Astrocyte (in vitro differentiated cells and primary cell): Measurements from ENCODE around the gene DNAJC16. TPM values are rescaled to one million over a fixed set of nuclear protein-coding genes. Genes with fewer than 3 reads are reported as not detected.
"Not testable (repeated sequence)": the region's sequence is repeated elsewhere in the genome, so short reads cannot be mapped to it uniquely, and the experiment has no call there.

Experiments used
- DNase-seq: peaks from one replicate; pipeline ENCODE4 v3.0.0-alpha.2; 2010; ENCODE audit warnings: low read depth
- FAIRE-seq: peaks from 2 replicates; lab custom pipeline; 2011; peaks lifted over from hg19 to GRCh38; lab: Jason Lieb, UNC
- H2AFZ ChIP-seq: 2 replicates; pipeline ENCODE4 v1.6.0; 2012; ENCODE audit warnings: low read depth, low read length, inconsistent platforms
- H3K27ac ChIP-seq: 2 replicates; pipeline ENCODE4 v1.5.1; 2011; ENCODE audit warnings: low read depth, low read length, inconsistent platforms
- H3K27me3 ChIP-seq: 2 replicates; pipeline ENCODE4 v1.6.0; 2011; ENCODE audit warnings: low read length, inconsistent platforms; ENCODE audit not compliant: insufficient read depth
- H3K36me3 ChIP-seq: 2 replicates; pipeline ENCODE4 v1.5.1; 2011; ENCODE audit warnings: low read length, inconsistent platforms; ENCODE audit not compliant: insufficient read depth
- H3K4me1 ChIP-seq: 2 replicates; pipeline ENCODE4 v1.5.1; 2011; ENCODE audit warnings: low read length, inconsistent platforms; ENCODE audit not compliant: insufficient read depth
- H3K4me2 ChIP-seq: 2 replicates; pipeline ENCODE4 v1.6.0; 2012; ENCODE audit warnings: low read length, inconsistent platforms
- H3K4me3 ChIP-seq: 2 replicates; pipeline ENCODE4 v1.5.1; 2011; ENCODE audit warnings: low read depth, mild to moderate bottlenecking, low read length, inconsistent platforms; ENCODE audit not compliant: insufficient read depth
- H3K79me2 ChIP-seq: 2 replicates; pipeline ENCODE4 v1.6.0; 2012; ENCODE audit warnings: mild to moderate bottlenecking, low read length, inconsistent platforms; ENCODE audit not compliant: insufficient read depth
- H3K9ac ChIP-seq: 2 replicates; pipeline ENCODE4 v1.6.0; 2012; ENCODE audit warnings: mild to moderate bottlenecking, low read length, inconsistent platforms
- H3K9me3 ChIP-seq: 2 replicates; pipeline ENCODE4 v1.5.1; 2012; ENCODE audit warnings: low read depth, mild to moderate bottlenecking, low read length, inconsistent platforms; ENCODE audit not compliant: insufficient read depth
- H4K20me1 ChIP-seq: 2 replicates; pipeline ENCODE4 v1.6.0; 2012; ENCODE audit warnings: low read length, inconsistent platforms; ENCODE audit not compliant: insufficient read depth
- H3K27ac Mint-ChIP-seq: one replicate; pipeline ENCODE4 v1.8.0; 2021; ENCODE audit warnings: mild to moderate bottlenecking, mixed read lengths; ENCODE audit not compliant: unreplicated experiment
- H3K27me3 Mint-ChIP-seq: one replicate; pipeline ENCODE4 v1.8.0; 2021; ENCODE audit warnings: low read depth, mixed read lengths; ENCODE audit not compliant: unreplicated experiment
- H3K36me3 Mint-ChIP-seq: one replicate; pipeline ENCODE4 v1.8.0; 2021; ENCODE audit warnings: low read depth, mixed read lengths; ENCODE audit not compliant: unreplicated experiment
- H3K4me1 Mint-ChIP-seq: one replicate; pipeline ENCODE4 v1.8.0; 2021; ENCODE audit warnings: low read depth, mixed read lengths; ENCODE audit not compliant: unreplicated experiment
- H3K4me3 Mint-ChIP-seq: one replicate; pipeline ENCODE4 v1.8.0; 2021; ENCODE audit warnings: mild to moderate bottlenecking, moderate library complexity, mixed read lengths; ENCODE audit not compliant: unreplicated experiment
- H3K9me3 Mint-ChIP-seq: one replicate; pipeline ENCODE4 v1.8.0; 2021; ENCODE audit warnings: mild to moderate bottlenecking, mixed read lengths; ENCODE audit not compliant: unreplicated experiment
- EZH2 ChIP-seq: IDR thresholded peaks from 2 replicates; pipeline ENCODE4 v1.6.1; 2012; ENCODE audit warnings: mild to moderate bottlenecking, low read length, inconsistent platforms; ENCODE audit not compliant: insufficient read depth
- total RNA-seq: library from RNA; stranded (reverse); gene quantifications from 2 replicates; pipeline ENCODE4 v1.2.1, GENCODE V29; 2021
- TF ChIP-seq, protein P1 (sequence below): IDR thresholded peaks from 2 replicates; pipeline ENCODE4 v1.5.1; 2011; ENCODE audit warnings: low read depth, mild to moderate bottlenecking, inconsistent platforms, low read length, moderate library complexity; ENCODE audit not compliant: insufficient read depth

The DNAJC16 gene
- total RNA-seq, 1 donor from 2014 or later, result 19.6 TPM

DNA sequence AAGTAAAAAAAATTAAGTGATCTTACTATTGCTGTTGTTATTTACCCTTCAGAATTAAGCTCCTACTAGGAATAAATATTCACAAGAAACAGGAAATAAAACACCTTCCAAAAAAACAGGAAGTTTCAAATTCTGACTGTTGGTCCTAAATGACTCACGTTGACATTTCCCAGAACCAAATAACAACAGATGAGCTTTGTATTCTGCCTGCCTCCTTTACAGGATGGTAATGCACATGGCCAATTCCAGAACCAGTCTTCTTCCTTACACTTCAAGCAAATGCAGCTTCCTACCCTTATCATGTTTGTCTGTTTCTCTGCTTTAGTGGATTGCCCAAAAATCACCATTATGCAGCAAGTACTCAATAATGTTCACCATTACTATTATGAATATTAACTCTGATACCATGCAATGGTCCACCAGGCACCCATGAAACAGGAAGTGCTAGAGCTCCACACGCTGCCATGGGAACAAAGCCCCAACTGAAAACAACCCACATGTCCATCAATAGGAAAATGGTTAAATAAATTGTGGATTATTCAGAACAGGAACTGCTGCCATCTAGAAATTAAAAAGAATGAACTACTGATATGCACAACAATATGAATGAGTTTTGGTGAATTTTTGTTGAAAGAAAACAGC is 11.5 kb upstream of the DNAJC16 start:
- Mint-ChIP-seq H3K36me3 (peaks cover 12% of the 10 kb centered on the region), H3K9me3 (no peaks in the 10 kb centered on the region), H3K27me3 (no peaks in the 10 kb centered on the region), H3K4me3 (no peak overlapping the region), H3K4me1 (no peaks in the 10 kb centered on the region), H3K27ac (no peak overlapping the region)
- Histone ChIP-seq H3K27ac (no peak overlapping the region), H2AFZ (no peak overlapping the region), H3K9ac (no peak overlapping the region), H3K4me3 (no peak overlapping the region), H3K9me3 (no peaks in the 10 kb centered on the region), H3K4me1 (no peaks in the 10 kb centered on the region), H4K20me1 (no peaks in the 10 kb centered on the region), H3K4me2 (no peak overlapping the region), H3K36me3 (no peaks in the 10 kb centered on the region), H3K79me2 (no peaks in the 10 kb centered on the region), H3K27me3 (no peaks in the 10 kb centered on the region)
- FAIRE-seq (no peak), DNase-seq (no peak)
- no peak for TF ChIP-seq EZH2
- TF ChIP-seq, protein P1, sequence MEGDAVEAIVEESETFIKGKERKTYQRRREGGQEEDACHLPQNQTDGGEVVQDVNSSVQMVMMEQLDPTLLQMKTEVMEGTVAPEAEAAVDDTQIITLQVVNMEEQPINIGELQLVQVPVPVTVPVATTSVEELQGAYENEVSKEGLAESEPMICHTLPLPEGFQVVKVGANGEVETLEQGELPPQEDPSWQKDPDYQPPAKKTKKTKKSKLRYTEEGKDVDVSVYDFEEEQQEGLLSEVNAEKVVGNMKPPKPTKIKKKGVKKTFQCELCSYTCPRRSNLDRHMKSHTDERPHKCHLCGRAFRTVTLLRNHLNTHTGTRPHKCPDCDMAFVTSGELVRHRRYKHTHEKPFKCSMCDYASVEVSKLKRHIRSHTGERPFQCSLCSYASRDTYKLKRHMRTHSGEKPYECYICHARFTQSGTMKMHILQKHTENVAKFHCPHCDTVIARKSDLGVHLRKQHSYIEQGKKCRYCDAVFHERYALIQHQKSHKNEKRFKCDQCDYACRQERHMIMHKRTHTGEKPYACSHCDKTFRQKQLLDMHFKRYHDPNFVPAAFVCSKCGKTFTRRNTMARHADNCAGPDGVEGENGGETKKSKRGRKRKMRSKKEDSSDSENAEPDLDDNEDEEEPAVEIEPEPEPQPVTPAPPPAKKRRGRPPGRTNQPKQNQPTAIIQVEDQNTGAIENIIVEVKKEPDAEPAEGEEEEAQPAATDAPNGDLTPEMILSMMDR, result no peak

DNA sequence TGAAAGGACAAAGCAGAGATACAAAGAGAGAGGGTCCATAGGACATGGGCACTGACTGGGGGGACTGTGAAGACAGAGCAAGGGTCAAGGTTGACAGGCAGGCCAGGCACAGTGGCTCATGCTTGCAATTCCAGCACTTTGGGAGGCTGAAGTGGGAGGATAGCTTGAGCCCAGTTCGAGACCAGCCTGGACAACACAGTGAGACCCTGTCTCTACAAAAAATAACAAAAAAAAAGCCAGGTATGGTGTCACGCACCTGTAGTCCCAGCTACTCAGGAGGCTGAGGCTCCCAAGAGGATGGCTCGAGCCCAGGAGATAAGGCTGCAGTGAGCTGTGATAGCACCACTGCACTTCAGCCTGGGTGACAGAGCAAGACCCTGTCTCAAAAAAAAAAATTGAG is 7.0 kb upstream of the DNAJC16 start:
- Histone ChIP-seq H3K4me2 (no peak overlapping the region), H3K4me3 (no peak overlapping the region), H3K27me3 (no peaks in the 10 kb centered on the region), H3K27ac (no peak overlapping the region), H4K20me1 (no peaks in the 10 kb centered on the region), H3K9me3 (no peaks in the 10 kb centered on the region), H3K79me2 (no peaks in the 10 kb centered on the region), H3K36me3 (no peaks in the 10 kb centered on the region), H3K4me1 (no peaks in the 10 kb centered on the region), H2AFZ (no peak overlapping the region), H3K9ac (no peak overlapping the region)
- no peaks in the 10 kb centered on the region for H3K9me3 Mint-ChIP-seq
- H3K4me3 Mint-ChIP-seq, result no peak overlapping the region
- H3K4me1 Mint-ChIP-seq, result peaks cover 4% of the 10 kb centered on the region
- DNase-seq (no peak), FAIRE-seq (no peak)
- H3K36me3 Mint-ChIP-seq, result peaks cover 3% of the 10 kb centered on the region
- no peak for TF ChIP-seq EZH2
- TF ChIP-seq, protein P1, result no peak
- H3K27ac Mint-ChIP-seq, result no peak overlapping the region
- no peaks in the 10 kb centered on the region for H3K27me3 Mint-ChIP-seq

DNA sequence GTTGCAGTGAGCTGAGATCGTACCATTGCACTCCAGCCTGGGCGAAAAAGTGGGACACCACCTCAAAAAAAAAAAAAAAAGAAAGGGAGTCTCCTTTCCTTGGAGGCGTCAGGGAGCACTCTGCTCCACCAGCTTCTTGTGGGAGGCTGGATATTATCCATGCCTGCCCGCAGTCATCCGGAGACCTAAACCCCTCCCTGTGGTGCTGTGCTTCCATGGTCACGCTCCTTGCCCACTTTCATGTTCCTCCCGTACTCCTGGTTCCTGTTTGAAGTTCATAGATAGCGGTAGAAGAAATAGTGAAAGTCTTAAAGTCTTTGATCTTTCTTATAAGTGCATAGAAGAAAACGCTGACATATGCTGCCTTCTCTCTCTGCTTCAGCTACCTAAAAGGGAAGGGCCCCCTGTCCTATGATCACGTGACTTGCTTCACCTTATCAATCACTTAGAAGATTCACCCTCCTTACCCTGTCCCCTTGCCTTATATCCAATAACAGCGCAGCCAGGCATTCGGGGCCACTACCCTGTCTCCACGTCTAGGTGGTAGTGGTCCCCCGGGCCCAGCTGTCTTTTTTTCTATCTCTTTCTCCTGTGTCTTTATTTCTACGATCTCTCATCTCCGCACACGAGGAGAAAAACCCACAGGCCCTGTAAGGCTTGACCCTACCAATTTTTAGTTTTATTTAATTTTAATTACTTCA is 5.3 kb upstream of the DNAJC16 start:
- H3K27ac ChIP-seq, H3K9ac ChIP-seq, H3K4me3 ChIP-seq, FAIRE-seq, H3K27me3 Mint-ChIP-seq, H3K4me1 Mint-ChIP-seq, H4K20me1 ChIP-seq, H3K79me2 ChIP-seq, H3K4me2 ChIP-seq, H3K9me3 ChIP-seq, H3K9me3 Mint-ChIP-seq, H3K27me3 ChIP-seq, H2AFZ ChIP-seq, H3K36me3 Mint-ChIP-seq, H3K27ac Mint-ChIP-seq, DNase-seq, H3K36me3 ChIP-seq, H3K4me3 Mint-ChIP-seq: not testable (repeated sequence)
- H3K4me1 ChIP-seq, result peaks cover 13% of the 10 kb centered on the region
